ENCODE results near the gene CLCN6.

DNA sequence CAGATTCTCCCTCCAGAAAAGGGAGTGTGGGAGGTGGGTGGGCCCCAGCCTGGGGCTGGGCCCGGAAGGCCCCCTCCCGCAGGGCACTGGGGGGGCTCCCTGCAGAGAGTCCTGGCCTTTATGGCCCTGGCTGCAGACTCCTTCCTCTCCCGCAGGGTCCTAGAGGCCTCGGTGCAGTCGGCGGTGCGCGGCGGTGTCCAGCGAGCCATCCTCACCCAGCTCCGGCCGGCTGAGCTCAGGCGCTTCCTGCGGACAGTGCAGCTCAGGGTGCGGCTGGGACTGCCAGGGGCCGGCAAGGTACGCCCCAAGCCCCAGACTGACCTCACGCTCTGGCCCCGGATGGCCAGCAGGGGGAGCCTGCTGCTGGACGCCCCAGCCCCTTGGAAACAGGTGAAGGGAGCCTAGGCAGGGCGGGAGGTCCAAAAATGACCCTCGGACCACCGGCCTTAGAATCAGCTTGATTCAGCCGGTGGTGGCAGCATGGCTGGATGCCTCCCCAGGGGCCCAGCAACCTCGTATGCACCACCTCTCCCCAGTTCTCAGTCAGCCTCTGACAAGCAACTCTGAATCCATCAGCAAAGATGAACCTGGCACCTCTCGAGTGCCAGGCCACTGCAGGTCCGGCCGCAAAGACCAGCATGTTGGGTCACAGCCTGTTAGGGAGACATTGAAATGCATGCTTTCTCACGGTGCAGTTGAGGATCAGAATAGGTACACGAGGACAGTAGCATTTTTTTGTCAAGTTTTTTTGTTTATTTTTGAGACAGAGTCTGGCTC is 20.8 kb upstream of the CLCN6 start:
- TF ChIP-seq, protein P1, sequence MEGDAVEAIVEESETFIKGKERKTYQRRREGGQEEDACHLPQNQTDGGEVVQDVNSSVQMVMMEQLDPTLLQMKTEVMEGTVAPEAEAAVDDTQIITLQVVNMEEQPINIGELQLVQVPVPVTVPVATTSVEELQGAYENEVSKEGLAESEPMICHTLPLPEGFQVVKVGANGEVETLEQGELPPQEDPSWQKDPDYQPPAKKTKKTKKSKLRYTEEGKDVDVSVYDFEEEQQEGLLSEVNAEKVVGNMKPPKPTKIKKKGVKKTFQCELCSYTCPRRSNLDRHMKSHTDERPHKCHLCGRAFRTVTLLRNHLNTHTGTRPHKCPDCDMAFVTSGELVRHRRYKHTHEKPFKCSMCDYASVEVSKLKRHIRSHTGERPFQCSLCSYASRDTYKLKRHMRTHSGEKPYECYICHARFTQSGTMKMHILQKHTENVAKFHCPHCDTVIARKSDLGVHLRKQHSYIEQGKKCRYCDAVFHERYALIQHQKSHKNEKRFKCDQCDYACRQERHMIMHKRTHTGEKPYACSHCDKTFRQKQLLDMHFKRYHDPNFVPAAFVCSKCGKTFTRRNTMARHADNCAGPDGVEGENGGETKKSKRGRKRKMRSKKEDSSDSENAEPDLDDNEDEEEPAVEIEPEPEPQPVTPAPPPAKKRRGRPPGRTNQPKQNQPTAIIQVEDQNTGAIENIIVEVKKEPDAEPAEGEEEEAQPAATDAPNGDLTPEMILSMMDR (IDR thresholded peaks at IDR 0.05): peak; percentile 70 to 88 (median 79)
- no peak for TF ChIP-seq POLR2A (IDR thresholded peaks at IDR 0.05)
